Activated T-helper 2 cell treated with anti-CD3 and anti-CD28 coated beads, Interferon-gamma antibody, Interleukin-2, Interleukin-4, amounts not matched to agents 10 μg/mL and 5 μg/mL and 100 μg/mL, durations not matched to agents 14 hours and 24 hours and 36 hours (primary cell): ENCODE measurements around the gene METTL9. TPM values are rescaled to one million over a fixed set of nuclear protein-coding genes. Genes with fewer than 3 reads are reported as not detected.
"Not testable (repeated sequence)": the region's sequence is repeated elsewhere in the genome, so short reads cannot be mapped to it uniquely, and the experiment has no call there.

Experiments used
- DNase-seq: peaks from one replicate; pipeline ENCODE4 v3.0.0; 2021; ENCODE audit warnings: low spot score
- H3K27ac Mint-ChIP-seq: one replicate; pipeline ENCODE4 v1.8.0; 2021; ENCODE audit warnings: mixed read lengths
- H3K27me3 Mint-ChIP-seq: one replicate; pipeline ENCODE4 v1.8.0; 2021; ENCODE audit warnings: low read depth, mixed read lengths
- H3K36me3 Mint-ChIP-seq: one replicate; pipeline ENCODE4 v1.8.0; 2021; ENCODE audit warnings: low read depth, mixed read lengths
- H3K4me1 Mint-ChIP-seq: one replicate; pipeline ENCODE4 v1.8.0; 2021; ENCODE audit warnings: low read depth, mixed read lengths
- H3K4me3 Mint-ChIP-seq: one replicate; pipeline ENCODE4 v1.8.0; 2021; ENCODE audit warnings: low read depth, mild to moderate bottlenecking, moderate library complexity, mixed read lengths
- H3K9me3 Mint-ChIP-seq: one replicate; pipeline ENCODE4 v1.8.0; 2021; ENCODE audit warnings: mixed read lengths
- intact Hi-C: fragments of 100-400 bp; cut with micrococcal nuclease; formaldehyde crosslinking; loops from one replicate; pipeline ENCODE4 v1.15.1; 2023
- total RNA-seq: library from RNA; stranded (reverse); gene quantifications from 2 replicates; pipeline ENCODE4 v1.2.3, GENCODE V29; 2022

Gene METTL9
- total RNA-seq, 1 donor from 2014 or later = 73.9 TPM

GRCh38 chr16:21649826-21650406, 50.5 kb downstream of the METTL9 start:
- not testable (repeated sequence) for H3K27me3 Mint-ChIP-seq, DNase-seq, H3K4me3 Mint-ChIP-seq, H3K36me3 Mint-ChIP-seq, H3K9me3 Mint-ChIP-seq, H3K27ac Mint-ChIP-seq
- intact Hi-C loops = loop anchor here (10.0 kb wide), 1 partner anchor 1295 kb away; no protein-coding TSS in a partner anchor
- peaks cover 45% of the 10 kb centered on the region for H3K4me1 Mint-ChIP-seq

GRCh38 chr16:21650521-21650920, 51.1 kb downstream of the METTL9 start:
- peaks cover 9% of the 10 kb centered on the region for H3K36me3 Mint-ChIP-seq
- H3K27me3 Mint-ChIP-seq = no peaks in the 10 kb centered on the region
- no peaks in the 10 kb centered on the region for H3K9me3 Mint-ChIP-seq
- H3K4me1 Mint-ChIP-seq = peaks cover 40% of the 10 kb centered on the region
- no peak for DNase-seq
- H3K4me3 Mint-ChIP-seq = no peak overlapping the region
- H3K27ac Mint-ChIP-seq = no peak overlapping the region
- intact Hi-C loops = no loop called here

- no peaks in the 10 kb centered on the region for H3K27me3 Mint-ChIP-seq
- H3K27ac Mint-ChIP-seq = no peak overlapping the region
- H3K4me1 Mint-ChIP-seq = peaks cover 34% of the 10 kb centered on the region
- H3K4me3 Mint-ChIP-seq = no peak overlapping the region
- H3K9me3 Mint-ChIP-seq = no peaks in the 10 kb centered on the region
- peaks cover 17% of the 10 kb centered on the region for H3K36me3 Mint-ChIP-seq
- intact Hi-C loops = no loop called here
- DNase-seq = no peak
These were observed 52.1 kb downstream of the METTL9 start for GRCh38 chr16:21651515-21651914.

GRCh38 chr16:21652453-21652852, 53.1 kb downstream of the METTL9 start, which contains the start of gene IGSF6:
Gene IGSF6, minus strand, starts transcription at chr16:21652608. Its CDS starts 10 bp downstream, at chr16:21652598.
- no peaks in the 10 kb centered on the region for H3K9me3 Mint-ChIP-seq

GRCh38 chr16:21653571-21653970, 54.2 kb downstream of the METTL9 start:
- H3K27ac Mint-ChIP-seq = no peak overlapping the region
- peaks cover 32% of the 10 kb centered on the region for H3K4me1 Mint-ChIP-seq
- intact Hi-C loops = no loop called here
- H3K9me3 Mint-ChIP-seq = no peaks in the 10 kb centered on the region
- H3K36me3 Mint-ChIP-seq = peaks cover 22% of the 10 kb centered on the region
- no peak overlapping the region for H3K4me3 Mint-ChIP-seq
- no peaks in the 10 kb centered on the region for H3K27me3 Mint-ChIP-seq
- DNase-seq = no peak

More at GRCh38 chr16:21652453-21652852, 53.1 kb downstream of the METTL9 start, which contains the start of gene IGSF6:
- DNase-seq = no peak
- peaks cover 35% of the 10 kb centered on the region for H3K4me1 Mint-ChIP-seq
- no peak within 1 kb of the TSS for H3K4me3 Mint-ChIP-seq
- no peak within 1 kb of the TSS for H3K27ac Mint-ChIP-seq
- intact Hi-C loops = no loop called here
- H3K27me3 Mint-ChIP-seq = no peaks in the 10 kb centered on the region
- H3K36me3 Mint-ChIP-seq = peaks cover 22% of the 10 kb centered on the region

- Mint-ChIP-seq H3K4me1 (peaks cover 31% of the 10 kb centered on the region), H3K27me3 (no peaks in the 10 kb centered on the region), H3K36me3 (peaks cover 22% of the 10 kb centered on the region), H3K4me3 (no peak overlapping the region), H3K9me3 (no peaks in the 10 kb centered on the region), H3K27ac (no peak overlapping the region)
- intact Hi-C loops = no loop called here
- no peak for DNase-seq
These were observed 55.1 kb downstream of the METTL9 start for GRCh38 chr16:21654466-21654865.

- no peaks in the 10 kb centered on the region for H3K9me3 Mint-ChIP-seq
- no peak for DNase-seq
- H3K4me1 Mint-ChIP-seq = peaks cover 31% of the 10 kb centered on the region
- H3K27ac Mint-ChIP-seq = no peak overlapping the region
- no peaks in the 10 kb centered on the region for H3K27me3 Mint-ChIP-seq
- H3K36me3 Mint-ChIP-seq = peaks cover 22% of the 10 kb centered on the region
- intact Hi-C loops = no loop called here
- no peak overlapping the region for H3K4me3 Mint-ChIP-seq
These were observed 55.5 kb downstream of the METTL9 start for GRCh38 chr16:21654881-21655280.

- Mint-ChIP-seq H3K9me3 (no peaks in the 10 kb centered on the region), H3K36me3 (peaks cover 22% of the 10 kb centered on the region), H3K4me3 (no peak overlapping the region), H3K27ac (no peak overlapping the region), H3K4me1 (peaks cover 37% of the 10 kb centered on the region), H3K27me3 (no peaks in the 10 kb centered on the region)
- intact Hi-C loops = loop anchor here (1.0 kb wide), 1 partner anchor 51 kb away; no protein-coding TSS in a partner anchor
- no peak for DNase-seq
These were observed 57.7 kb downstream of the METTL9 start for GRCh38 chr16:21656795-21657768.

GRCh38 chr16:21659124-21659523, 59.7 kb downstream of the METTL9 start:
- H3K4me3 Mint-ChIP-seq = no peak overlapping the region
- no peak for DNase-seq
- no peak overlapping the region for H3K27ac Mint-ChIP-seq
- peaks cover 7% of the 10 kb centered on the region for H3K27me3 Mint-ChIP-seq
- intact Hi-C loops = no loop called here
- H3K9me3 Mint-ChIP-seq = no peaks in the 10 kb centered on the region
- H3K36me3 Mint-ChIP-seq = peaks cover 22% of the 10 kb centered on the region
- peaks cover 36% of the 10 kb centered on the region for H3K4me1 Mint-ChIP-seq

- Mint-ChIP-seq H3K27ac (no peak within 1 kb of the TSS), H3K4me1 (peaks cover 12% of the 10 kb centered on the region)
- no peak for DNase-seq
These were observed 64.7 kb downstream of the METTL9 start, which contains the start of gene OTOA for GRCh38 chr16:21663889-21664647. Gene OTOA, plus strand, starts transcription at chr16:21663968. Its CDS starts 14,547 bp downstream, at chr16:21678515.

GRCh38 chr16:21664801-21665492, 65.6 kb downstream of the METTL9 start:
- Mint-ChIP-seq H3K36me3 (no peaks in the 10 kb centered on the region), H3K9me3 (no peaks in the 10 kb centered on the region), H3K4me1 (peaks cover 12% of the 10 kb centered on the region), H3K27me3 (peaks cover 14% of the 10 kb centered on the region), H3K27ac (no peak overlapping the region), H3K4me3 (no peak overlapping the region)
- DNase-seq = no peak
- intact Hi-C loops = no loop called here

More at GRCh38 chr16:21663889-21664647, 64.7 kb downstream of the METTL9 start, which contains the start of gene OTOA:
- intact Hi-C loops = no loop called here
- Mint-ChIP-seq H3K36me3 (no peaks in the 10 kb centered on the region), H3K9me3 (no peaks in the 10 kb centered on the region), H3K4me3 (peak within 1 kb of the TSS; percentile 37), H3K27me3 (peaks cover 14% of the 10 kb centered on the region)

- H3K4me3 Mint-ChIP-seq = no peak overlapping the region
- peaks cover 3% of the 10 kb centered on the region for H3K4me1 Mint-ChIP-seq
- H3K27me3 Mint-ChIP-seq = peaks cover 25% of the 10 kb centered on the region
- no peaks in the 10 kb centered on the region for H3K9me3 Mint-ChIP-seq
- intact Hi-C loops = no loop called here
- DNase-seq = no peak
- no peak overlapping the region for H3K27ac Mint-ChIP-seq
- no peaks in the 10 kb centered on the region for H3K36me3 Mint-ChIP-seq
These were observed 67.4 kb downstream of the METTL9 start for GRCh38 chr16:21666772-21667171.
